ENCODE data around the gene DCHS2.

Gene DCHS2

GRCh38 chr4:154467886-154468285, 23.7 kb downstream of the DCHS2 start:
- no CpG with 5 or more reads among the region's 1 CpG for WGBS, 2 donors (ENCODE audit: extremely low coverage in 2 of 2, insufficient read length in 2 of 2, insufficient replicate concordance in 1 of 2)
- Histone ChIP-seq H3K27ac (replicated peaks; ENCODE audit: low read length) (no peak overlapping the region), H2BK120ac (ENCODE audit: low read depth, low read length) (no peak overlapping the region), H3K79me1 (ENCODE audit: low read depth, low read length) (no peaks in the 10 kb centered on the region), H3K36me3 (replicated peaks in 1 of 2; ENCODE audit: control insufficient read depth in 2 of 2, insufficient read depth in 2 of 2, low read length in 2 of 2) (no peaks in the 10 kb centered on the region), H3K4me2 (ENCODE audit: insufficient read depth, low read length, poor library complexity, severe bottlenecking) (no peak overlapping the region), H2AFZ (ENCODE audit: low read length) (no peak overlapping the region), H4K8ac (ENCODE audit: low read depth, low read length) (no peak overlapping the region), H3K4me3 (ENCODE audit: low read length in 2 of 2) (no peak overlapping the region), H3K4me1 (ENCODE audit: control insufficient read depth in 2 of 2, insufficient read depth in 1 of 2, low read depth in 1 of 2, low read length in 2 of 2) (no peaks in the 10 kb centered on the region), H2BK12ac (ENCODE audit: low read length) (no peak overlapping the region), H3K4ac (ENCODE audit: low read length) (no peak overlapping the region), H3K27me3 (ENCODE audit: control insufficient read depth in 3 of 3, insufficient read depth in 3 of 3, low read depth in 1 of 3, low read length in 3 of 3) (peaks cover 0 to 2% (median 0%) of the 10 kb centered on the region in 3 experiments), H3K9me3 (replicated peaks in 1 of 2; ENCODE audit: control insufficient read depth in 2 of 2, insufficient read depth in 1 of 2, low read depth in 1 of 2, low read length in 2 of 2) (no peaks in the 10 kb centered on the region), H3K23ac (ENCODE audit: low read depth, low read length, poor library complexity) (no peak overlapping the region), H2AK5ac (ENCODE audit: low read depth, low read length) (no peak overlapping the region), H2BK5ac (ENCODE audit: low read length) (no peak overlapping the region), H3K14ac (ENCODE audit: low read length) (no peak overlapping the region), H4K91ac (ENCODE audit: low read depth, low read length, poor library complexity) (no peak overlapping the region), H3K18ac (ENCODE audit: low read length) (no peak overlapping the region), H3K9ac (ENCODE audit: low read depth, low read length, poor library complexity) (no peak overlapping the region), H2BK15ac (ENCODE audit: low read length) (no peak overlapping the region)
- no peak for DNase-seq (ENCODE audit: low spot score)

- H3K4me2 ChIP-seq (ENCODE audit: insufficient read depth, low read length, poor library complexity, severe bottlenecking): no peak overlapping the region
- no peak overlapping the region for H2AFZ ChIP-seq (ENCODE audit: low read length)
- no CpG with 5 or more reads among the region's 5 CpGs for WGBS, 2 donors (ENCODE audit: extremely low coverage in 2 of 2, insufficient read length in 2 of 2, insufficient replicate concordance in 1 of 2)
- H3K4me3 ChIP-seq (ENCODE audit: low read length in 2 of 2): no peak overlapping the region
- no peaks in the 10 kb centered on the region for H3K79me1 ChIP-seq (ENCODE audit: low read depth, low read length)
- no peak overlapping the region for H2BK12ac ChIP-seq (ENCODE audit: low read length)
- H3K23ac ChIP-seq (ENCODE audit: low read depth, low read length, poor library complexity): no peak overlapping the region
- DNase-seq (ENCODE audit: low spot score): no peak
- H3K18ac ChIP-seq (ENCODE audit: low read length): no peak overlapping the region
- H2BK5ac ChIP-seq (ENCODE audit: low read length): no peak overlapping the region
- H3K14ac ChIP-seq (ENCODE audit: low read length): no peak overlapping the region
- H2AK5ac ChIP-seq (ENCODE audit: low read depth, low read length): no peak overlapping the region
- no peaks in the 10 kb centered on the region for H3K4me1 ChIP-seq (ENCODE audit: control insufficient read depth in 2 of 2, insufficient read depth in 1 of 2, low read depth in 1 of 2, low read length in 2 of 2)
- H4K91ac ChIP-seq (ENCODE audit: low read depth, low read length, poor library complexity): no peak overlapping the region
- no peaks in the 10 kb centered on the region for H3K27me3 ChIP-seq (ENCODE audit: control insufficient read depth in 3 of 3, insufficient read depth in 3 of 3, low read depth in 1 of 3, low read length in 3 of 3)
- no peak overlapping the region for H3K4ac ChIP-seq (ENCODE audit: low read length)
- no peaks in the 10 kb centered on the region for H3K36me3 ChIP-seq (replicated peaks in 1 of 2; ENCODE audit: control insufficient read depth in 2 of 2, insufficient read depth in 2 of 2, low read length in 2 of 2)
- H2BK15ac ChIP-seq (ENCODE audit: low read length): no peak overlapping the region
- no peak overlapping the region for H4K8ac ChIP-seq (ENCODE audit: low read depth, low read length)
- no peak overlapping the region for H2BK120ac ChIP-seq (ENCODE audit: low read depth, low read length)
- no peak overlapping the region for H3K27ac ChIP-seq (replicated peaks; ENCODE audit: low read length)
- H3K9ac ChIP-seq (ENCODE audit: low read depth, low read length, poor library complexity): no peak overlapping the region
- H3K9me3 ChIP-seq (replicated peaks in 1 of 2; ENCODE audit: control insufficient read depth in 2 of 2, insufficient read depth in 1 of 2, low read depth in 1 of 2, low read length in 2 of 2): no peaks in the 10 kb centered on the region
Observed at GRCh38 chr4:154466336-154466735, 25.3 kb downstream of the DCHS2 start.

GRCh38 chr4:154465085-154465484, 26.5 kb downstream of the DCHS2 start:
- no peak overlapping the region for H3K9ac ChIP-seq (ENCODE audit: low read depth, low read length, poor library complexity)
- H3K14ac ChIP-seq (ENCODE audit: low read length): no peak overlapping the region
- no peak overlapping the region for H2BK12ac ChIP-seq (ENCODE audit: low read length)
- H2BK5ac ChIP-seq (ENCODE audit: low read length): no peak overlapping the region
- no peak overlapping the region for H2BK120ac ChIP-seq (ENCODE audit: low read depth, low read length)
- no CpG with 5 or more reads among the region's 6 CpGs for WGBS, 2 donors (ENCODE audit: extremely low coverage in 2 of 2, insufficient read length in 2 of 2, insufficient replicate concordance in 1 of 2)
- H3K4me2 ChIP-seq (ENCODE audit: insufficient read depth, low read length, poor library complexity, severe bottlenecking): no peak overlapping the region
- H3K4me1 ChIP-seq (ENCODE audit: control insufficient read depth in 2 of 2, insufficient read depth in 1 of 2, low read depth in 1 of 2, low read length in 2 of 2): no peaks in the 10 kb centered on the region
- H3K36me3 ChIP-seq (replicated peaks in 1 of 2; ENCODE audit: control insufficient read depth in 2 of 2, insufficient read depth in 2 of 2, low read length in 2 of 2): no peaks in the 10 kb centered on the region
- H3K79me1 ChIP-seq (ENCODE audit: low read depth, low read length): no peaks in the 10 kb centered on the region
- H4K8ac ChIP-seq (ENCODE audit: low read depth, low read length): no peak overlapping the region
- no peak overlapping the region for H2BK15ac ChIP-seq (ENCODE audit: low read length)
- DNase-seq (ENCODE audit: low spot score): no peak
- no peaks in the 10 kb centered on the region for H3K9me3 ChIP-seq (replicated peaks in 1 of 2; ENCODE audit: control insufficient read depth in 2 of 2, insufficient read depth in 1 of 2, low read depth in 1 of 2, low read length in 2 of 2)
- no peak overlapping the region for H3K4me3 ChIP-seq (ENCODE audit: low read length in 2 of 2)
- no peak overlapping the region for H3K4ac ChIP-seq (ENCODE audit: low read length)
- no peak overlapping the region for H3K23ac ChIP-seq (ENCODE audit: low read depth, low read length, poor library complexity)
- no peak overlapping the region for H4K91ac ChIP-seq (ENCODE audit: low read depth, low read length, poor library complexity)
- no peak overlapping the region for H3K27ac ChIP-seq (replicated peaks; ENCODE audit: low read length)
- H3K18ac ChIP-seq (ENCODE audit: low read length): no peak overlapping the region
- no peak overlapping the region for H2AK5ac ChIP-seq (ENCODE audit: low read depth, low read length)
- no peak overlapping the region for H2AFZ ChIP-seq (ENCODE audit: low read length)
- no peaks in the 10 kb centered on the region for H3K27me3 ChIP-seq (ENCODE audit: control insufficient read depth in 3 of 3, insufficient read depth in 3 of 3, low read depth in 1 of 3, low read length in 3 of 3)

GRCh38 chr4:154464654-154465053, 26.9 kb downstream of the DCHS2 start:
- H3K4me1 ChIP-seq (ENCODE audit: control insufficient read depth in 2 of 2, insufficient read depth in 1 of 2, low read depth in 1 of 2, low read length in 2 of 2): no peaks in the 10 kb centered on the region
- H3K36me3 ChIP-seq (replicated peaks in 1 of 2; ENCODE audit: control insufficient read depth in 2 of 2, insufficient read depth in 2 of 2, low read length in 2 of 2): no peaks in the 10 kb centered on the region
- no peak overlapping the region for H4K91ac ChIP-seq (ENCODE audit: low read depth, low read length, poor library complexity)
- H2AFZ ChIP-seq (ENCODE audit: low read length): no peak overlapping the region
- no peak overlapping the region for H3K4ac ChIP-seq (ENCODE audit: low read length)
- no peak overlapping the region for H2BK5ac ChIP-seq (ENCODE audit: low read length)
- no peak overlapping the region for H3K23ac ChIP-seq (ENCODE audit: low read depth, low read length, poor library complexity)
- H3K4me3 ChIP-seq (ENCODE audit: low read length in 2 of 2): no peak overlapping the region
- H3K9me3 ChIP-seq (replicated peaks in 1 of 2; ENCODE audit: control insufficient read depth in 2 of 2, insufficient read depth in 1 of 2, low read depth in 1 of 2, low read length in 2 of 2): no peaks in the 10 kb centered on the region
- H3K27me3 ChIP-seq (ENCODE audit: control insufficient read depth in 3 of 3, insufficient read depth in 3 of 3, low read depth in 1 of 3, low read length in 3 of 3): no peaks in the 10 kb centered on the region
- no peak overlapping the region for H2BK120ac ChIP-seq (ENCODE audit: low read depth, low read length)
- no peak overlapping the region for H3K14ac ChIP-seq (ENCODE audit: low read length)
- H2BK15ac ChIP-seq (ENCODE audit: low read length): no peak overlapping the region
- H3K9ac ChIP-seq (ENCODE audit: low read depth, low read length, poor library complexity): no peak overlapping the region
- H2AK5ac ChIP-seq (ENCODE audit: low read depth, low read length): no peak overlapping the region
- DNase-seq (ENCODE audit: low spot score): no peak
- no peaks in the 10 kb centered on the region for H3K79me1 ChIP-seq (ENCODE audit: low read depth, low read length)
- no peak overlapping the region for H4K8ac ChIP-seq (ENCODE audit: low read depth, low read length)
- H2BK12ac ChIP-seq (ENCODE audit: low read length): no peak overlapping the region
- no CpG with 5 or more reads among the region's 1 CpG for WGBS, 2 donors (ENCODE audit: extremely low coverage in 2 of 2, insufficient read length in 2 of 2, insufficient replicate concordance in 1 of 2)
- H3K27ac ChIP-seq (replicated peaks; ENCODE audit: low read length): no peak overlapping the region
- no peak overlapping the region for H3K4me2 ChIP-seq (ENCODE audit: insufficient read depth, low read length, poor library complexity, severe bottlenecking)
- H3K18ac ChIP-seq (ENCODE audit: low read length): no peak overlapping the region

Data from neuronal stem cell (in vitro differentiated cells).